Spleen (tissue), 11 donors: ENCODE results near the gene CADPS2. TPM values are rescaled to one million over a fixed set of nuclear protein-coding genes. Genes with fewer than 3 reads are reported as not detected.

Experiments
- DNase-seq: peaks from one replicate; pipeline ENCODE4 v3.0.0-alpha.2; 2020
- H3K27ac ChIP-seq, 8 donors: fragments of 200-600 bp; sonication (generic) in 7 of 8; 1 replicate in 4 of 8; 2 replicates in 4 of 8; pipeline versions ENCODE4 v1.5.0 to v1.8.0; 2016 to 2021; ENCODE audit warnings: inconsistent platforms in 4 of 8, mild to moderate bottlenecking in 4 of 8, moderate library complexity in 1 of 8
- H3K27me3 ChIP-seq, 7 donors: fragments of 200-600 bp; sonication (generic) in 6 of 7; replicated peaks in 1 of 7; 1 replicate in 4 of 7; 2 replicates in 3 of 7; pipeline versions ENCODE4 v1.5.0 to v1.8.0; 2016 to 2021; ENCODE audit warnings: inconsistent platforms in 3 of 7, mild to moderate bottlenecking in 1 of 7
- H3K36me3 ChIP-seq, 6 donors: fragments of 200-600 bp; sonication (generic) in 5 of 6; 1 replicate in 4 of 6; 2 replicates in 2 of 6; pipeline versions ENCODE4 v1.5.0 to v1.8.0; 2016 to 2021; ENCODE audit warnings: inconsistent platforms in 2 of 6
- H3K4me1 ChIP-seq, 6 donors: fragments of 200-600 bp; sonication (generic) in 5 of 6; 1 replicate in 3 of 6; 2 replicates in 3 of 6; pipeline versions ENCODE4 v1.5.0 to v1.8.0; 2016 to 2021; ENCODE audit warnings: inconsistent platforms in 3 of 6
- H3K4me3 ChIP-seq, 8 donors: fragments of 200-600 bp; sonication (generic) in 7 of 8; 1 replicate in 4 of 8; 2 replicates in 4 of 8; pipeline versions ENCODE4 v1.5.0 to v1.8.0; 2016 to 2021; ENCODE audit warnings: inconsistent platforms in 4 of 8, mild to moderate bottlenecking in 4 of 8, moderate library complexity in 2 of 8
- H3K9me3 ChIP-seq, 8 donors: fragments of 200-600 bp; sonication (generic) in 7 of 8; 1 replicate in 4 of 8; 2 replicates in 4 of 8; pipeline versions ENCODE4 v1.5.0 to v1.8.0; 2016 to 2021; ENCODE audit warnings: inconsistent platforms in 4 of 8
- POLR2A ChIP-seq, 3 donors: fragments of 450-650 bp; IDR thresholded peaks; one replicate each; pipeline ENCODE4 v1.5.1; 2017; ENCODE audit warnings: antibody characterized with exemption in 3 of 3, mild to moderate bottlenecking in 1 of 3
- POLR2AphosphoS5 ChIP-seq, 3 donors: sonication (generic); formaldehyde crosslinking; IDR thresholded peaks; one replicate each; pipeline ENCODE4 v1.5.1; 2017; ENCODE audit warnings: antibody characterized with exemption in 3 of 3
- WGBS, 5 donors: extraction: QIAGEN DNeasy Blood & Tissue Kit in 3 of 5; methylation state at CpG; one replicate each; pipeline versions ENCODE4 v1.1.5 to v1.1.7; 2013 to 2018; 5-methylcytosine and 5-hydroxymethylcytosine counted together
- intact Hi-C: fragments of 100-400 bp; cut with DNase I; formaldehyde crosslinking; loops from one replicate; pipeline ENCODE4 v1.15.0; 2023; ENCODE audit warnings: low total_unique reads
- polyA plus RNA-seq, 3 donors: library from polyadenylated mRNA; stranded (reverse); fragments of 200-250 nt; gene quantifications; one replicate each; pipeline ENCODE4 v1.2.1, GENCODE V29; 2013
- total RNA-seq, 7 donors: library from RNA; depleted of rRNA in 3 of 7; stranded (reverse); fragments of >200 nt in 3 of 7; fragmentation: NEBNext Ultra II Directional in 4 of 7; extraction: Animal tissue kit (Norgen Biotek cat#: 25700) in 4 of 7; gene quantifications; one replicate each; pipeline versions ENCODE4 v1.1.0 to v1.2.1, GENCODE V29; 2016 to 2021
- TF ChIP-seq, protein P1 (sequence below), 11 experiments: fragments of 200-600 bp in 7 of 11; fragments of 450-650 bp in 4 of 11; sonication (generic) in 4 of 11; IDR thresholded peaks in 8 of 11; conservative IDR thresholded peaks in 3 of 11; 1 replicate in 7 of 11; 2 replicates in 4 of 11; pipeline versions ENCODE4 v1.4.0 to v1.8.0; 2016 to 2021; ENCODE audit warnings: antibody characterized with exemption in 11 of 11, inconsistent platforms in 4 of 11, mild to moderate bottlenecking in 1 of 11
- donor health status: healthy with polysubstance abuse.
- donor health status: DM: no; HTN: no; CAD: no; lungs with moderate emphysema.
- donor health status: DM: no; HTN: no; CAD: no.
- donor health status: Bipolar disorder and iron deficiency.
- donor health status: healthy.
- donor health status: DM: no; HTN: no; CAD: no.
- donor health status: DM: yes; HTN: yes; CAD: no.

The CADPS2 gene
- total and polyA plus RNA-seq, 10 donors: 2.4 to 19.3 (median 11.7) TPM

DNA sequence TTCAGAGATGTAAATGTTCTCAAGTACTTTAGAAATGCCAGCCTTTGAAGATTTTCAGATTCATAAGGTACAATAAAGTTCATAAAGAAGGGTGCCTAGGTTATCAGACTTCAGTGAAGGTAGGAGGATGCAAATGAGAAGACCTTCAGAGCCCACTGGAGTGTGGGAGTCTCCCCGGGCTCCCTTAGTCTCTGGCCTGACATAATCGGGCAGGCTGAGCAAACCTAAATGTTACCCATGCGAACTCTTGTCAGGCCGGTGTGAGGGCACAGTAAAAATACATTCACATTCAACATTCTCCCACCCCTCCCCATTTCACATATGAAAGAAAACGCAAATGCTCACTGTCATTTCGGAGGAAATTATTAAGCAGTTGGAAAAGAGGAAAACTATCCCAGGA is 479.1 kb downstream of the CADPS2 start:
- Histone ChIP-seq H3K36me3 (no peaks in the 10 kb centered on the region), H3K4me1 (no peaks in the 10 kb centered on the region), H3K27me3 (no peaks in the 10 kb centered on the region), H3K9me3 (no peaks in the 10 kb centered on the region), H3K27ac (no peak overlapping the region), H3K4me3 (no peak overlapping the region)
- TF ChIP-seq POLR2AphosphoS5 (IDR thresholded peaks at IDR 0.05) (no peak), POLR2A (IDR thresholded peaks at IDR 0.05) (no peak)
- WGBS, 5 donors: 80 to 92% (median 85%) methylated on average over 6 of the region's 6 CpGs
- intact Hi-C loops: no loop called here
- DNase-seq: no peak

DNA sequence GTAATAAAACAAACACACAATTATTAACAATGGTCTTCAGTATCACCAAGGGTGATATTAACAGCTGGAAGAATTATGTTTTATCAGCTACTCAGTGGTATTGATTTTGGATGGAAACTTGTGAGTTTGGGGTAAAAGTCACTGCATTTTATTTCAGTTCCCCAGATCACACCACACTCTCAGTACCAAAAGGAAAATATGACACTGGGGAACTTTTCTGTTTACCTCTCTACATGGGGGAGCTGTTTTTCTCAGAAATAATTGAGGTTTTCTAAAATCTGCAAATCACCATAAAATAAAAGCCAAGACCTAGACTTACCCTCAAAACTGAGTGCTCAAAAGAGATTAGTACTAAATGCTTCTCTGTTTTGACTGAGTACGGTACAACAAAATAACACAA is 483.1 kb downstream of the CADPS2 start:
- Histone ChIP-seq H3K4me1 (no peaks in the 10 kb centered on the region), H3K9me3 (no peaks in the 10 kb centered on the region), H3K36me3 (no peaks in the 10 kb centered on the region), H3K4me3 (no peak overlapping the region), H3K27ac (no peak overlapping the region), H3K27me3 (no peaks in the 10 kb centered on the region)
- intact Hi-C loops: no loop called here
- 91 to 97% (median 96%) methylated on average over 1 of the region's 1 CpG for WGBS, 5 donors
- DNase-seq: no peak
- TF ChIP-seq, protein P1, sequence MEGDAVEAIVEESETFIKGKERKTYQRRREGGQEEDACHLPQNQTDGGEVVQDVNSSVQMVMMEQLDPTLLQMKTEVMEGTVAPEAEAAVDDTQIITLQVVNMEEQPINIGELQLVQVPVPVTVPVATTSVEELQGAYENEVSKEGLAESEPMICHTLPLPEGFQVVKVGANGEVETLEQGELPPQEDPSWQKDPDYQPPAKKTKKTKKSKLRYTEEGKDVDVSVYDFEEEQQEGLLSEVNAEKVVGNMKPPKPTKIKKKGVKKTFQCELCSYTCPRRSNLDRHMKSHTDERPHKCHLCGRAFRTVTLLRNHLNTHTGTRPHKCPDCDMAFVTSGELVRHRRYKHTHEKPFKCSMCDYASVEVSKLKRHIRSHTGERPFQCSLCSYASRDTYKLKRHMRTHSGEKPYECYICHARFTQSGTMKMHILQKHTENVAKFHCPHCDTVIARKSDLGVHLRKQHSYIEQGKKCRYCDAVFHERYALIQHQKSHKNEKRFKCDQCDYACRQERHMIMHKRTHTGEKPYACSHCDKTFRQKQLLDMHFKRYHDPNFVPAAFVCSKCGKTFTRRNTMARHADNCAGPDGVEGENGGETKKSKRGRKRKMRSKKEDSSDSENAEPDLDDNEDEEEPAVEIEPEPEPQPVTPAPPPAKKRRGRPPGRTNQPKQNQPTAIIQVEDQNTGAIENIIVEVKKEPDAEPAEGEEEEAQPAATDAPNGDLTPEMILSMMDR (IDR thresholded peaks at IDR 0.05 in 8 of 11, conservative IDR thresholded peaks at IDR 0.05 in 3 of 11): no peak

DNA sequence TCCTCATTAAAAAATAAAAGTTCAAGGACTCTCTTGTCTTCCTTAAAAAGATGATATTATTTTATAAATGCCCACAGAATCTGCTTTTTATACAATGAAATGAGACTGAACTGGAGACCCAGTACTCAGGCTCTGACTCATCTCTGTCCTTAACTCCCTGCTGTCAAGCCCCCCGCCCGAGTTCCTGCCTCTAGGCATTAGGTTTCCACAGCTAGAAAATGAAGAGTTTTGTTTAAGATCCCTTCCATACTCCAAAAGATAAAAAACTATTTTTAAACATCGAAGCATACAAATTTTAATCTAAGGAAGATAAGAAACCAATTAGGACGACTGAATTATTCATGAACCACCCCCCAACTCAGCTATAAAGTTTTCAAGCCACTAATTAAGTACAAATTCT is 484.0 kb downstream of the CADPS2 start:
- TF ChIP-seq, protein P1 (IDR thresholded peaks at IDR 0.05 in 8 of 11, conservative IDR thresholded peaks at IDR 0.05 in 3 of 11): no peak
- no peak for TF ChIP-seq POLR2AphosphoS5 (IDR thresholded peaks at IDR 0.05)
- TF ChIP-seq POLR2A (IDR thresholded peaks at IDR 0.05): no peak
- intact Hi-C loops: no loop called here

DNA sequence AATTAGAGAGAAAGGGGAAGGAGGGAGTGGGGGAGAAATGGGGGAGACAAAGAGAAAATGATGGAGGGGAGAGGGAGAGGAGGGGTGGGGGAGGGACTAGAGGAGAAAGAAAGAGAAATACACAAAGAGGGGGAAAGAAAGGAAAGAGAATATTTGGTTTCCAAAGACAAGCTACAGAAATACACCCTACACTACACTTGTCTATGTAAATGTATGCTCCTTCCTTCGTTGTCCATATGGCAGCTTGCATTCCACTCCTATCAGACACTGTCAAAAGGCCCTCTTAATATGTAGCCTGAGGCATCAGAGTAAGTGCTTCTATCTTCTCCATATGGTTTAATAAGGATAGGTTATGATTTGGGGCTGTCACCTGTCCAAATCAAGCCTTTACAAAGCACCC is 488.9 kb downstream of the CADPS2 start:
- TF ChIP-seq POLR2A (IDR thresholded peaks at IDR 0.05): no peak
- no peak overlapping the region for H3K4me3 ChIP-seq
- intact Hi-C loops: no loop called here
- H3K36me3 ChIP-seq: no peaks in the 10 kb centered on the region
- WGBS, 5 donors: 49 to 76% (median 64%) methylated on average over 1 of the region's 1 CpG
- no peak overlapping the region for H3K27ac ChIP-seq
- no peaks in the 10 kb centered on the region for H3K9me3 ChIP-seq
- no peaks in the 10 kb centered on the region for H3K4me1 ChIP-seq
- no peaks in the 10 kb centered on the region for H3K27me3 ChIP-seq
- DNase-seq: no peak

More for the DNA sequence above, 484.0 kb downstream of the CADPS2 start:
- DNase-seq: no peak
- WGBS, 5 donors: 64 to 74% (median 69%) methylated on average over 4 of the region's 4 CpGs
- no peaks in the 10 kb centered on the region for H3K9me3 ChIP-seq
- H3K4me1 ChIP-seq: no peaks in the 10 kb centered on the region
- H3K27me3 ChIP-seq: no peaks in the 10 kb centered on the region
- no peak overlapping the region for H3K27ac ChIP-seq
- H3K36me3 ChIP-seq: no peaks in the 10 kb centered on the region
- H3K4me3 ChIP-seq: no peak overlapping the region

DNA sequence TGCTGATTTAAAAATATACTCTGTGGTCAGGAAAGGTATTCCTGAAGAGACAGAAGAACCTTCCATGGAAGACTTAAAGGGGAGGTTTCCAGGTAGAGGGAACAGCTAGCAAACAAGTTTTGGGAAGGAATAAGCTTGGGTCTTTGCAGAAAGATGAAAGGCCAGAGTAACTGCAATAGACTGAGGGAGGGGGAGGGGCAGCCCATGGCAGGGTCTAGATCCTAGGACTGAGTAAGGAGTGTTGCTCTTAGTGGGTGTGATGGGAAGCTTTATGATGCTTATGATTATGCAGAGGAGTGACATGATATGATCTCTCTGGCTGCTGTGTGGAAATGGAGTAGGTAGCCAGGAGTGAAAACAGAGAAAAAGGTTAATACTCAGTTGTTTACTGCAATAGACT is 491.7 kb downstream of the CADPS2 start:
- H3K4me3 ChIP-seq: no peak overlapping the region
- TF ChIP-seq, protein P1 (IDR thresholded peaks at IDR 0.05 in 8 of 11, conservative IDR thresholded peaks at IDR 0.05 in 3 of 11): no peak
- TF ChIP-seq POLR2AphosphoS5 (IDR thresholded peaks at IDR 0.05) (no peak), POLR2A (IDR thresholded peaks at IDR 0.05) (no peak)
- no peaks in the 10 kb centered on the region for H3K4me1 ChIP-seq
- H3K27me3 ChIP-seq: no peaks in the 10 kb centered on the region
- H3K36me3 ChIP-seq: no peaks in the 10 kb centered on the region
- intact Hi-C loops: no loop called here
- H3K9me3 ChIP-seq: no peaks in the 10 kb centered on the region
- DNase-seq: no peak
- no peak overlapping the region for H3K27ac ChIP-seq
